Activated naive CD8-positive, alpha-beta T cell treated with anti-CD3 and anti-CD28 coated beads for 36 hours (primary cell): ENCODE data around the gene WDR70. TPM values are rescaled to one million over a fixed set of nuclear protein-coding genes. Genes with fewer than 3 reads are reported as not detected.

Experiments used
- DNase-seq: peaks from one replicate; pipeline ENCODE4 v3.0.0; 2021
- H3K27ac Mint-ChIP-seq: one replicate; pipeline ENCODE4 v1.8.0; 2022; ENCODE audit warnings: mild to moderate bottlenecking, moderate library complexity, mixed read lengths
- H3K27me3 Mint-ChIP-seq: one replicate; pipeline ENCODE4 v1.8.0; 2022; ENCODE audit warnings: mild to moderate bottlenecking, mixed read lengths
- H3K36me3 Mint-ChIP-seq: one replicate; pipeline ENCODE4 v1.8.0; 2021; ENCODE audit warnings: mild to moderate bottlenecking, mixed read lengths
- H3K4me1 Mint-ChIP-seq: one replicate; pipeline ENCODE4 v1.8.0; 2021; ENCODE audit warnings: mixed read lengths
- H3K4me3 Mint-ChIP-seq: one replicate; pipeline ENCODE4 v1.8.0; 2022; ENCODE audit warnings: mild to moderate bottlenecking, moderate library complexity, mixed read lengths
- H3K9me3 Mint-ChIP-seq: one replicate; pipeline ENCODE4 v1.8.0; 2022; ENCODE audit warnings: mixed read lengths
- total RNA-seq, 2 experiments: library from RNA; stranded (reverse); gene quantifications; one replicate each; pipeline ENCODE4 v1.2.3, GENCODE V29; 2021

The WDR70 gene
- total RNA-seq, 2 experiments from 2014 or later, result 36.2 to 36.8 TPM

- DNase-seq, result no peak
- Mint-ChIP-seq H3K4me3 (no peak overlapping the region), H3K27ac (no peak overlapping the region), H3K36me3 (peaks cover 35% of the 10 kb centered on the region), H3K4me1 (peaks cover 4% of the 10 kb centered on the region), H3K9me3 (no peaks in the 10 kb centered on the region), H3K27me3 (no peaks in the 10 kb centered on the region)
Measured at GRCh38 chr5:37730896-37731455, 351.9 kb downstream of the WDR70 start.

DNA sequence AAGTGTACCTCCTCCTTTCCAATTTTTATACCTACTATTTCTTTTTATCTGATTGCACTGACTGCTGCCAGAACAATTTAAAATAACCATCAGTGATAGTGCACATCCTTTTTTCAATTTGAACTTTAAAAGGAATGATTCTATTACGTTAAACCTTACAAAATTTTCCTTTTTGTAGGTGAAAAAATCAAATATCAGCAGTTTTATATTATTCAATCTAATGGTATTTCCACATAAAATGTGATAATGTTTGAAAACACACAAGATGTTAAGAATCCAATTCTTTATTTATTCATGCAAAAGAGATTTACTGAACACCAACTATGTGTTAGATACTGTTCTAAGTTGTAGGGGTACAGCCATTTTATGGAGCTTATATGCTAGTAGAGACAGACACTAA lies 355.0 kb downstream of the WDR70 start:
- no peaks in the 10 kb centered on the region for H3K27me3 Mint-ChIP-seq
- no peaks in the 10 kb centered on the region for H3K9me3 Mint-ChIP-seq
- peaks cover 15% of the 10 kb centered on the region for H3K4me1 Mint-ChIP-seq
- H3K4me3 Mint-ChIP-seq, result no peak overlapping the region
- peaks cover 33% of the 10 kb centered on the region for H3K36me3 Mint-ChIP-seq
- H3K27ac Mint-ChIP-seq, result no peak overlapping the region
- no peak for DNase-seq

GRCh38 chr5:37735649-37736347 lies 356.7 kb downstream of the WDR70 start:
- H3K4me3 Mint-ChIP-seq, result no peak overlapping the region
- peaks cover 30% of the 10 kb centered on the region for H3K36me3 Mint-ChIP-seq
- H3K27me3 Mint-ChIP-seq, result no peaks in the 10 kb centered on the region
- H3K27ac Mint-ChIP-seq, result no peak overlapping the region
- DNase-seq, result no peak
- H3K4me1 Mint-ChIP-seq, result peaks cover 15% of the 10 kb centered on the region
- no peaks in the 10 kb centered on the region for H3K9me3 Mint-ChIP-seq

DNA sequence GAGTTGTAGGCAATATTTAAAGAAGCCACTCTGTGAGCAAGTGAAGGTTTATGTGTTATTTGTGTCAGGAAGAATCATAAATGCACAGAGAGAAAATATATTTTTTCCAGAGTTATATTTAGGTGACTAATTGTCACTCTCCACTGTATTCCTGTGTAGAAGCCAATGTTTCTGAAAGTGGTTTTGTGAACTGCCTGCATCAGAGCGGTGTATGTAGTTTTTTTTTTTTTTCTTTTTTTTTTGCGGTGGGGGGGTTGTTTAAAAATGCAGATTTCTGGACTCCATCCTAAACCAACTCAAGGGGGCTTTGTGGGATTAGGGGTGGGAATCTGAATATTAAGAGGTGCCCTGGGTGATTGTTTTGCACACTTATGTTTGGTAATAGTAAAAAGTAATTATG lies 357.3 kb downstream of the WDR70 start:
- H3K9me3 Mint-ChIP-seq, result no peaks in the 10 kb centered on the region
- H3K27me3 Mint-ChIP-seq, result no peaks in the 10 kb centered on the region
- H3K36me3 Mint-ChIP-seq, result peaks cover 32% of the 10 kb centered on the region
- peaks cover 15% of the 10 kb centered on the region for H3K4me1 Mint-ChIP-seq
- no peak overlapping the region for H3K4me3 Mint-ChIP-seq
- DNase-seq, result no peak
- H3K27ac Mint-ChIP-seq, result no peak overlapping the region

- peaks cover 38% of the 10 kb centered on the region for H3K36me3 Mint-ChIP-seq
- no peaks in the 10 kb centered on the region for H3K27me3 Mint-ChIP-seq
- peaks cover 15% of the 10 kb centered on the region for H3K4me1 Mint-ChIP-seq
- no peak overlapping the region for H3K27ac Mint-ChIP-seq
- DNase-seq, result no peak
- peaks cover 3% of the 10 kb centered on the region for H3K9me3 Mint-ChIP-seq
- no peak overlapping the region for H3K4me3 Mint-ChIP-seq
Measured at GRCh38 chr5:37737326-37738056, 358.4 kb downstream of the WDR70 start.

- H3K27me3 Mint-ChIP-seq, result no peaks in the 10 kb centered on the region
Measured at GRCh38 chr5:37738057-37738691, 359.1 kb downstream of the WDR70 start.

GRCh38 chr5:37738865-37739488 lies 359.9 kb downstream of the WDR70 start:
- no peaks in the 10 kb centered on the region for H3K27me3 Mint-ChIP-seq
- H3K9me3 Mint-ChIP-seq, result peaks cover 3% of the 10 kb centered on the region
- H3K36me3 Mint-ChIP-seq, result peaks cover 49% of the 10 kb centered on the region
- peaks cover 15% of the 10 kb centered on the region for H3K4me1 Mint-ChIP-seq
- DNase-seq, result no peak
- no peak overlapping the region for H3K27ac Mint-ChIP-seq
- H3K4me3 Mint-ChIP-seq, result no peak overlapping the region

More at GRCh38 chr5:37738057-37738691, 359.1 kb downstream of the WDR70 start:
- H3K27ac Mint-ChIP-seq, result no peak overlapping the region
- DNase-seq, result peak; percentile 19
- peaks cover 15% of the 10 kb centered on the region for H3K4me1 Mint-ChIP-seq
- peaks cover 3% of the 10 kb centered on the region for H3K9me3 Mint-ChIP-seq
- H3K36me3 Mint-ChIP-seq, result peaks cover 44% of the 10 kb centered on the region
- no peak overlapping the region for H3K4me3 Mint-ChIP-seq

DNA sequence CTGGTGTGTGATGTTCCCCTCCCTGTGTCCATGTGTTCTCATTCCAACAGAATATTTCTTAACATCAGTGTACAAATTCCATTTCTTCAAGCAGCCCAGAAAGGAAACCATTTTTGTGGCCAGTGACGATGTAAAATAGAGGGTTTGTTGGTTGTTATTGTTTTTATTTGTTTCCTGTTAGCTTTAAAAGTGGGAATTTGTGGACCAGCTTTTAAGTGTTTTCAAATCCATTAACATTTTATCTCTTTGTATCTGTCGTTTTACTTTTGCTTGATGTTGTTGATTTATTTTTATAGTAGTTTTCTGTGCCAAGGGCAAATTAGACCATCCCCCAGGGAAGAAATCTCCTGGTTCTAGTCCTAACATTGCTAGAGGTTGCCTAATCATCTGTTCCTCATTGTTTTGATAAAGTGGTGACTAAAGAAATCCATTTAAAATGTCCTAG lies 360.7 kb downstream of the WDR70 start:
- Mint-ChIP-seq H3K36me3 (peaks cover 56% of the 10 kb centered on the region), H3K27ac (no peak overlapping the region), H3K27me3 (no peaks in the 10 kb centered on the region), H3K4me1 (peaks cover 15% of the 10 kb centered on the region), H3K4me3 (no peak overlapping the region), H3K9me3 (peaks cover 8% of the 10 kb centered on the region)
- no peak for DNase-seq

- peaks cover 15% of the 10 kb centered on the region for H3K4me1 Mint-ChIP-seq
- H3K9me3 Mint-ChIP-seq, result peaks cover 10% of the 10 kb centered on the region
- peaks cover 58% of the 10 kb centered on the region for H3K36me3 Mint-ChIP-seq
- DNase-seq, result no peak
- no peak overlapping the region for H3K4me3 Mint-ChIP-seq
- no peaks in the 10 kb centered on the region for H3K27me3 Mint-ChIP-seq
- H3K27ac Mint-ChIP-seq, result no peak overlapping the region
Measured at GRCh38 chr5:37740331-37741066, 361.4 kb downstream of the WDR70 start.

DNA sequence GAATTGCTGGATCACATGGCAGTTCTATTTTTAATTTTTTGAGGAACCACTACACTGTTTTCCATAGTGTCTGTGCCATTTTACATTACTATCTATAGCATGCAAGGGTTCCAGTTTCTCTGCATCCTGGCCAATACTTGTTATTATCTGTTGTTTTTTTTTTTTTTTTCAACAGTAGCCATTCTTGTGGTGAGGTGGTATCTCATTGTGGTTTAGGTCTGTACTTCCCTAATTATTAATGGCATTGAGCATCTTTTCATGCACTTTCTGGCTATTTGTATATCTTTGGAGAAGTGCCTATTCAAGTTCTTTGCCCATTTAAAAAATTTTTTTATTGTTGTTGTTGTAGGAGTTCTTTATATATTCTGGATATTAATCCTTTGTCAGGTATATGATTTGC lies 363.0 kb downstream of the WDR70 start:
- peaks cover 10% of the 10 kb centered on the region for H3K4me1 Mint-ChIP-seq
- no peak overlapping the region for H3K4me3 Mint-ChIP-seq
- H3K27me3 Mint-ChIP-seq, result no peaks in the 10 kb centered on the region
- peaks cover 18% of the 10 kb centered on the region for H3K9me3 Mint-ChIP-seq
- no peak for DNase-seq
- H3K27ac Mint-ChIP-seq, result no peak overlapping the region
- peaks cover 59% of the 10 kb centered on the region for H3K36me3 Mint-ChIP-seq

GRCh38 chr5:37751227-37751626 lies 372.1 kb downstream of the WDR70 start:
- peaks cover 14% of the 10 kb centered on the region for H3K9me3 Mint-ChIP-seq
- H3K4me3 Mint-ChIP-seq, result no peak overlapping the region
- no peaks in the 10 kb centered on the region for H3K4me1 Mint-ChIP-seq
- H3K36me3 Mint-ChIP-seq, result peaks cover 39% of the 10 kb centered on the region
- DNase-seq, result no peak
- H3K27me3 Mint-ChIP-seq, result no peaks in the 10 kb centered on the region
- no peak overlapping the region for H3K27ac Mint-ChIP-seq

- no peak overlapping the region for H3K4me3 Mint-ChIP-seq
- peaks cover 8% of the 10 kb centered on the region for H3K9me3 Mint-ChIP-seq
- no peak overlapping the region for H3K27ac Mint-ChIP-seq
- no peaks in the 10 kb centered on the region for H3K4me1 Mint-ChIP-seq
- no peak for DNase-seq
- H3K36me3 Mint-ChIP-seq, result peaks cover 31% of the 10 kb centered on the region
- H3K27me3 Mint-ChIP-seq, result no peaks in the 10 kb centered on the region
Measured at GRCh38 chr5:37754976-37755375, 375.9 kb downstream of the WDR70 start.

- no peak for DNase-seq
- Mint-ChIP-seq H3K4me1 (no peaks in the 10 kb centered on the region), H3K4me3 (no peak overlapping the region), H3K9me3 (peaks cover 8% of the 10 kb centered on the region), H3K27me3 (no peaks in the 10 kb centered on the region), H3K36me3 (peaks cover 31% of the 10 kb centered on the region), H3K27ac (no peak overlapping the region)
Measured at GRCh38 chr5:37755581-37755980, 376.5 kb downstream of the WDR70 start.

- Mint-ChIP-seq H3K9me3 (peaks cover 8% of the 10 kb centered on the region), H3K27me3 (no peaks in the 10 kb centered on the region), H3K36me3 (peaks cover 30% of the 10 kb centered on the region), H3K4me1 (no peaks in the 10 kb centered on the region), H3K4me3 (no peak overlapping the region), H3K27ac (no peak overlapping the region)
- DNase-seq, result no peak
Measured at GRCh38 chr5:37756248-37756647, 377.1 kb downstream of the WDR70 start.
